Mucosa of rectum (tissue), 2 donors: ENCODE measurements around the gene NRXN3.

Experiments
- H3K27ac ChIP-seq, 2 donors: one replicate each; pipeline ENCODE4 v1.7.0; 2013; ENCODE audit warnings: inconsistent platforms in 2 of 2, low read depth in 2 of 2, low read length in 2 of 2
- H3K27me3 ChIP-seq, 2 donors: one replicate each; pipeline ENCODE4 v1.7.0; 2013; ENCODE audit warnings: low read length in 2 of 2; ENCODE audit not compliant: control insufficient read depth in 2 of 2, insufficient read depth in 2 of 2
- H3K36me3 ChIP-seq, 2 donors: one replicate each; pipeline ENCODE4 v1.7.0; 2013; ENCODE audit warnings: low read length in 2 of 2; ENCODE audit not compliant: control insufficient read depth in 2 of 2, insufficient read depth in 2 of 2
- H3K4me1 ChIP-seq, 2 donors: one replicate each; pipeline ENCODE4 v1.7.0; 2013; ENCODE audit warnings: low read length in 2 of 2, mild to moderate bottlenecking in 1 of 2; ENCODE audit not compliant: control insufficient read depth in 2 of 2, insufficient read depth in 2 of 2
- H3K4me3 ChIP-seq, 2 donors: one replicate each; pipeline ENCODE4 v1.7.0; 2013; ENCODE audit warnings: low read length in 2 of 2
- H3K9ac ChIP-seq, 2 donors: one replicate each; pipeline ENCODE4 v1.7.0; 2013; ENCODE audit warnings: low read length in 2 of 2, low read depth in 1 of 2, mild to moderate bottlenecking in 1 of 2
- H3K9me3 ChIP-seq, 2 donors: one replicate each; pipeline ENCODE4 v1.7.0; 2013; ENCODE audit warnings: low read length in 2 of 2; ENCODE audit not compliant: control insufficient read depth in 2 of 2
- donor health status: healthy.
- donor health status: Normal muscosa, but diverticular disease.

The NRXN3 gene

GRCh38 chr14:79294499-79294898, 1124.3 kb downstream of the NRXN3 start:
- Histone ChIP-seq H3K27ac (no peak overlapping the region), H3K9me3 (no peaks in the 10 kb centered on the region), H3K36me3 (no peaks in the 10 kb centered on the region), H3K4me3 (no peak overlapping the region), H3K9ac (no peak overlapping the region), H3K27me3 (no peaks in the 10 kb centered on the region), H3K4me1 (no peaks in the 10 kb centered on the region)

- Histone ChIP-seq H3K9me3 (no peaks in the 10 kb centered on the region), H3K27me3 (no peaks in the 10 kb centered on the region), H3K9ac (no peak overlapping the region), H3K4me3 (no peak overlapping the region), H3K27ac (no peak overlapping the region), H3K4me1 (no peaks in the 10 kb centered on the region), H3K36me3 (no peaks in the 10 kb centered on the region)
These were observed 1125.2 kb downstream of the NRXN3 start for GRCh38 chr14:79295385-79295784.

GRCh38 chr14:79298373-79298772, 1128.2 kb downstream of the NRXN3 start:
- H3K4me1 ChIP-seq = no peaks in the 10 kb centered on the region
- H3K9me3 ChIP-seq = no peaks in the 10 kb centered on the region
- no peaks in the 10 kb centered on the region for H3K36me3 ChIP-seq
- no peak overlapping the region for H3K9ac ChIP-seq
- no peak overlapping the region for H3K4me3 ChIP-seq
- H3K27me3 ChIP-seq = no peaks in the 10 kb centered on the region
- H3K27ac ChIP-seq = no peak overlapping the region

- Histone ChIP-seq H3K9ac (no peak overlapping the region), H3K27me3 (no peaks in the 10 kb centered on the region), H3K9me3 (no peaks in the 10 kb centered on the region), H3K4me3 (no peak overlapping the region), H3K36me3 (no peaks in the 10 kb centered on the region), H3K4me1 (no peaks in the 10 kb centered on the region), H3K27ac (no peak overlapping the region)
These were observed 1129.0 kb downstream of the NRXN3 start for GRCh38 chr14:79299162-79299561.

GRCh38 chr14:79304279-79304678, 1134.1 kb downstream of the NRXN3 start:
- H3K27ac ChIP-seq = no peak overlapping the region
- H3K9ac ChIP-seq = no peak overlapping the region
- no peak overlapping the region for H3K4me3 ChIP-seq
- H3K27me3 ChIP-seq = no peaks in the 10 kb centered on the region
- H3K4me1 ChIP-seq = no peaks in the 10 kb centered on the region
- H3K36me3 ChIP-seq = no peaks in the 10 kb centered on the region
- no peaks in the 10 kb centered on the region for H3K9me3 ChIP-seq

GRCh38 chr14:79306546-79306945, 1136.4 kb downstream of the NRXN3 start:
- H3K27me3 ChIP-seq = no peaks in the 10 kb centered on the region
- no peak overlapping the region for H3K4me3 ChIP-seq
- no peaks in the 10 kb centered on the region for H3K36me3 ChIP-seq
- no peaks in the 10 kb centered on the region for H3K9me3 ChIP-seq
- H3K9ac ChIP-seq = no peak overlapping the region
- H3K27ac ChIP-seq = no peak overlapping the region
- H3K4me1 ChIP-seq = no peaks in the 10 kb centered on the region

GRCh38 chr14:79318371-79318770, 1148.2 kb downstream of the NRXN3 start:
- no peaks in the 10 kb centered on the region for H3K27me3 ChIP-seq
- H3K9ac ChIP-seq = no peak overlapping the region
- no peak overlapping the region for H3K4me3 ChIP-seq
- H3K4me1 ChIP-seq = no peaks in the 10 kb centered on the region
- no peaks in the 10 kb centered on the region for H3K9me3 ChIP-seq
- no peak overlapping the region for H3K27ac ChIP-seq
- H3K36me3 ChIP-seq = no peaks in the 10 kb centered on the region

GRCh38 chr14:79320561-79320960, 1150.4 kb downstream of the NRXN3 start:
- no peak overlapping the region for H3K9ac ChIP-seq
- no peaks in the 10 kb centered on the region for H3K36me3 ChIP-seq
- H3K27ac ChIP-seq = no peak overlapping the region
- no peak overlapping the region for H3K4me3 ChIP-seq
- H3K4me1 ChIP-seq = no peaks in the 10 kb centered on the region
- H3K27me3 ChIP-seq = no peaks in the 10 kb centered on the region
- no peaks in the 10 kb centered on the region for H3K9me3 ChIP-seq

- Histone ChIP-seq H3K9me3 (no peaks in the 10 kb centered on the region), H3K36me3 (no peaks in the 10 kb centered on the region), H3K9ac (no peak overlapping the region), H3K27me3 (no peaks in the 10 kb centered on the region), H3K4me1 (no peaks in the 10 kb centered on the region), H3K4me3 (no peak overlapping the region), H3K27ac (no peak overlapping the region)
These were observed 1150.9 kb downstream of the NRXN3 start for GRCh38 chr14:79321070-79321469.

- H3K4me1 ChIP-seq = no peaks in the 10 kb centered on the region
- H3K9ac ChIP-seq = no peak overlapping the region
- H3K27me3 ChIP-seq = no peaks in the 10 kb centered on the region
- no peak overlapping the region for H3K4me3 ChIP-seq
- no peaks in the 10 kb centered on the region for H3K36me3 ChIP-seq
- no peaks in the 10 kb centered on the region for H3K9me3 ChIP-seq
- H3K27ac ChIP-seq = no peak overlapping the region
These were observed 1154.9 kb downstream of the NRXN3 start for GRCh38 chr14:79325071-79325470.

GRCh38 chr14:79325557-79325956, 1155.4 kb downstream of the NRXN3 start:
- Histone ChIP-seq H3K27me3 (no peaks in the 10 kb centered on the region), H3K4me1 (no peaks in the 10 kb centered on the region), H3K36me3 (no peaks in the 10 kb centered on the region), H3K9ac (no peak overlapping the region), H3K27ac (no peak overlapping the region), H3K4me3 (no peak overlapping the region), H3K9me3 (no peaks in the 10 kb centered on the region)
